MCF 10A (cell line): ENCODE data around the gene ADIPOR1. TPM values are rescaled to one million over a fixed set of nuclear protein-coding genes. Genes with fewer than 3 reads are reported as not detected.
"Not testable (repeated sequence)": the region's sequence is repeated elsewhere in the genome, so short reads cannot be mapped to it uniquely, and the experiment has no call there.

ENCODE experiments used
- BruUV-seq: library from RNA; stranded (reverse); fragments of 400-500 nt; replicated peaks from 2 replicates; lab custom pipeline; 2021; lab: Mats Ljungman, UMichigan
- CTCF ChIA-PET: fragments of 300-600 bp; sonication (Branson Sonifier 250); formaldehyde crosslinking; extraction: SDS; loops from one replicate; lab custom pipeline; 2021; ENCODE audit warnings: antibody characterized with exemption, inconsistent platforms; lab: Yijun Ruan, JAX
- POLR2A ChIA-PET: fragments of 300-600, 350-650 bp; sonication (Branson Sonifier 250); formaldehyde crosslinking; extraction: SDS; loops from one replicate; lab custom pipeline; 2020; ENCODE audit warnings: antibody characterized with exemption, inconsistent platforms; lab: Yijun Ruan, JAX
- DNase-seq: peaks from one replicate; pipeline ENCODE4 v3.0.0-alpha.2; 2018; ENCODE audit not compliant: unreplicated experiment
- H3K27ac Mint-ChIP-seq: one replicate; pipeline ENCODE4 v1.8.0; 2022; ENCODE audit warnings: mild to moderate bottlenecking, low read depth, mixed read lengths; ENCODE audit not compliant: unreplicated experiment
- H3K27me3 Mint-ChIP-seq: one replicate; pipeline ENCODE4 v1.8.0; 2022; ENCODE audit warnings: mixed read lengths; ENCODE audit not compliant: insufficient read depth, unreplicated experiment
- H3K36me3 Mint-ChIP-seq: one replicate; pipeline ENCODE4 v1.8.0; 2022; ENCODE audit warnings: mild to moderate bottlenecking, moderate library complexity, mixed read lengths; ENCODE audit not compliant: insufficient read depth, unreplicated experiment
- H3K4me1 Mint-ChIP-seq: one replicate; pipeline ENCODE4 v1.8.0; 2022; ENCODE audit warnings: mixed read lengths; ENCODE audit not compliant: insufficient read depth, unreplicated experiment
- H3K4me3 Mint-ChIP-seq: one replicate; pipeline ENCODE4 v1.8.0; 2022; ENCODE audit warnings: mild to moderate bottlenecking, moderate library complexity, mixed read lengths; ENCODE audit not compliant: unreplicated experiment
- H3K9me3 Mint-ChIP-seq: one replicate; pipeline ENCODE4 v1.8.0; 2022; ENCODE audit warnings: mixed read lengths; ENCODE audit not compliant: unreplicated experiment
- intact Hi-C: fragments of 100-400 bp; cut with micrococcal nuclease; formaldehyde crosslinking; loops from 2 replicates; pipeline ENCODE4 v1.14.1; 2022
- total RNA-seq: library from RNA; stranded (reverse); gene quantifications from 2 replicates; pipeline ENCODE4 v1.2.3, GENCODE V29; 2022
- TF ChIP-seq, protein P1 (sequence below): fragments of 200-600 bp; IDR thresholded peaks from one replicate; pipeline ENCODE4 v1.8.0; 2022; ENCODE audit warnings: antibody characterized with exemption, mild to moderate bottlenecking; ENCODE audit not compliant: unreplicated experiment

ADIPOR1 gene
- total RNA-seq, 1 experiment from 2014 or later = 157 TPM

- Mint-ChIP-seq H3K4me1 (peaks cover 5% of the 10 kb centered on the region), H3K36me3 (no peaks in the 10 kb centered on the region), H3K27me3 (peaks cover 52% of the 10 kb centered on the region)
Measured at GRCh38 chr1:202989879-202990278, 31.8 kb upstream of the ADIPOR1 start.

GRCh38 chr1:202987922-202988583 is 29.9 kb upstream of the ADIPOR1 start:
- intact Hi-C loops = no loop called here
- no TSS peak for BruUV-seq
- DNase-seq = no peak
- ChIA-PET CTCF (interaction anchor here (0.6 to 6.6 kb wide), 6 partner anchors 11 to 269 kb away, joined by 3 to 52 read pairs (median 4); no protein-coding TSS in a partner anchor), POLR2A (interaction anchor here (1.0 to 2.0 kb wide), 6 partner anchors 9 to 21 kb away, joined by 3 to 7 read pairs (median 4); partner anchors contain the start of gene TMEM183A)
- Mint-ChIP-seq H3K4me1 (no peaks in the 10 kb centered on the region), H3K27ac (no peak overlapping the region), H3K36me3 (no peaks in the 10 kb centered on the region), H3K27me3 (peaks cover 37% of the 10 kb centered on the region), H3K4me3 (no peak overlapping the region), H3K9me3 (peaks cover 9% of the 10 kb centered on the region)
- TF ChIP-seq, protein P1, sequence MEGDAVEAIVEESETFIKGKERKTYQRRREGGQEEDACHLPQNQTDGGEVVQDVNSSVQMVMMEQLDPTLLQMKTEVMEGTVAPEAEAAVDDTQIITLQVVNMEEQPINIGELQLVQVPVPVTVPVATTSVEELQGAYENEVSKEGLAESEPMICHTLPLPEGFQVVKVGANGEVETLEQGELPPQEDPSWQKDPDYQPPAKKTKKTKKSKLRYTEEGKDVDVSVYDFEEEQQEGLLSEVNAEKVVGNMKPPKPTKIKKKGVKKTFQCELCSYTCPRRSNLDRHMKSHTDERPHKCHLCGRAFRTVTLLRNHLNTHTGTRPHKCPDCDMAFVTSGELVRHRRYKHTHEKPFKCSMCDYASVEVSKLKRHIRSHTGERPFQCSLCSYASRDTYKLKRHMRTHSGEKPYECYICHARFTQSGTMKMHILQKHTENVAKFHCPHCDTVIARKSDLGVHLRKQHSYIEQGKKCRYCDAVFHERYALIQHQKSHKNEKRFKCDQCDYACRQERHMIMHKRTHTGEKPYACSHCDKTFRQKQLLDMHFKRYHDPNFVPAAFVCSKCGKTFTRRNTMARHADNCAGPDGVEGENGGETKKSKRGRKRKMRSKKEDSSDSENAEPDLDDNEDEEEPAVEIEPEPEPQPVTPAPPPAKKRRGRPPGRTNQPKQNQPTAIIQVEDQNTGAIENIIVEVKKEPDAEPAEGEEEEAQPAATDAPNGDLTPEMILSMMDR = no peak

More at GRCh38 chr1:202989879-202990278, 31.8 kb upstream of the ADIPOR1 start:
- POLR2A ChIA-PET = interaction anchor here (0.6 to 1.9 kb wide), 4 partner anchors 9 to 55 kb away, joined by 3 to 6 read pairs (median 4); no protein-coding TSS in a partner anchor
- no peak for DNase-seq
- CTCF ChIA-PET = interaction anchor here (0.8 to 6.6 kb wide), 4 partner anchors 10 to 227 kb away, joined by 3 to 52 read pairs (median 4); no protein-coding TSS in a partner anchor
- no peak overlapping the region for H3K27ac Mint-ChIP-seq
- TF ChIP-seq, protein P1 = no peak
- intact Hi-C loops = no loop called here
- no peak overlapping the region for H3K4me3 Mint-ChIP-seq
- H3K9me3 Mint-ChIP-seq = peaks cover 9% of the 10 kb centered on the region
- BruUV-seq = no TSS peak

DNA sequence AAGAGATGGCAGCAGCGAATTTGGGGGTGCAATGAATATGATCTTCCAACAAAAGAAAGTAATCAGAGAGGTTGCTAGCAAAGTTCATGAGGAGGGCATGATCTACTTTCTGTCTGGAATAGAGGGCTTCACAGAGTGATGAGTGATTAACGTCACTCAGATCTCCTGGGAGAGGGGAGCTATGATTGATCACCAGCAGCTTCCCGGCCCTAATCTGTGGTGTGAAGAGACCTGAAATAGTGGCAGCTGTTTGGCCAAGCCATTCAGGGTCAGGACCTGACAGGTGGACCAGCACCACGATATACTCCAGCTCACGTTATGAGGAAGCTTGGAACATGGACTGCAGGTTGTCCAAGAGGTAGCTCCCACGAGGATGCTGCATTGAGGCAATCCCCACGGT is 29.1 kb upstream of the ADIPOR1 start:
- no TSS peak for BruUV-seq

GRCh38 chr1:202986120-202986519 is 28.0 kb upstream of the ADIPOR1 start:
- POLR2A ChIA-PET = not testable (repeated sequence)

More for the DNA sequence above, 29.1 kb upstream of the ADIPOR1 start:
- Mint-ChIP-seq H3K9me3 (peaks cover 8% of the 10 kb centered on the region), H3K4me1 (no peaks in the 10 kb centered on the region), H3K27ac (no peak overlapping the region), H3K36me3 (no peaks in the 10 kb centered on the region), H3K4me3 (no peak overlapping the region), H3K27me3 (peaks cover 29% of the 10 kb centered on the region)
- ChIA-PET POLR2A (interaction anchor here (1.0 to 1.6 kb wide), 3 partner anchors 10 to 21 kb away, joined by 4 to 6 read pairs (median 4); no protein-coding TSS in a partner anchor), CTCF (interaction anchor here (0.6 to 6.6 kb wide), 5 partner anchors 10 to 216 kb away, joined by 3 to 52 read pairs (median 4); no protein-coding TSS in a partner anchor)
- TF ChIP-seq, protein P1 = no peak
- DNase-seq = no peak
- intact Hi-C loops = no loop called here

More at GRCh38 chr1:202986120-202986519, 28.0 kb upstream of the ADIPOR1 start:
- DNase-seq, H3K4me1 Mint-ChIP-seq, BruUV-seq, H3K27ac Mint-ChIP-seq, H3K36me3 Mint-ChIP-seq, intact Hi-C loops, H3K4me3 Mint-ChIP-seq, H3K9me3 Mint-ChIP-seq: not testable (repeated sequence)
- peaks cover 18% of the 10 kb centered on the region for H3K27me3 Mint-ChIP-seq
- CTCF ChIA-PET = interaction anchor here (0.6 to 1.6 kb wide), 3 partner anchors 11 to 281 kb away, joined by 3 to 5 read pairs (median 4); no protein-coding TSS in a partner anchor
